Lower leg skin (tissue), 3 donors: Measurements from ENCODE around the gene KATNAL2.

Experiments
- POLR2A ChIP-seq, 2 donors: fragments of 450-650 bp; IDR thresholded peaks; one replicate each; pipeline ENCODE4 v1.6.1; 2016 to 2017; ENCODE audit warnings: antibody characterized with exemption in 2 of 2, mild to moderate bottlenecking in 1 of 2, moderate library complexity in 1 of 2
- TF ChIP-seq, protein P1 (sequence below), 3 donors: fragments of 450-650 bp; IDR thresholded peaks; one replicate each; pipeline ENCODE4 v1.5.1; 2016; ENCODE audit warnings: antibody characterized with exemption in 3 of 3, mild to moderate bottlenecking in 3 of 3, moderate library complexity in 2 of 3

DNA sequence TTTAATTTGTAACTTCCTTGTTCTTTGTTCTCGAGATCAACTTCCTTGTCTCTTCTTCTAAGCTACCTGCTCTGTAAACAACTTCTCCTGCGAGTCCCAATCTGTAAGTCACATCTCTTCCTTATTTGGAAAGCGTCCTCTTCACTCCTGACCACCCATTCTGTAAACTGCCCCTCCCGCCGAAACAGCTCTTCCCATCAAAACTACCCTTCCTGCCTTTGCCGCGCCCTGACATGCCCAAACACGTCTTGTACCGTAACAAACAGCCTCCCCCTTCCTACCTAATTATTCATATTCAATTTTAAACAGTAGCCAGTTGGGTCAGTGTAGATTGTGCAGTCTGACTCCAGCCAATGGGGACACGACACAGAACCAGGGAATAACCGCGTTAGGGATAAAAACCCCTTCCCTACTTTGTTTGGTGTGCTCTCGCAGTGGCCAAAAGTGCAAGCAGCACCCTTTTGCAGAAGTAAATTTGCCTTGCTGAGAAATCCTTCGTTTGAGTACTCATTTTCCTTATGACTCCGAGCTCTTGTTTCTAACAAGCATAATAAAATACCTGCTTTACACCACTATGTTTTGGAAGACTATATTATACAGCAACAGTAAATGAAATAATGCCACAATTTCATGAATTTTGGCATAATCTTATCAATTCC is 39.9 kb upstream of the KATNAL2 start:
- TF ChIP-seq, protein P1, sequence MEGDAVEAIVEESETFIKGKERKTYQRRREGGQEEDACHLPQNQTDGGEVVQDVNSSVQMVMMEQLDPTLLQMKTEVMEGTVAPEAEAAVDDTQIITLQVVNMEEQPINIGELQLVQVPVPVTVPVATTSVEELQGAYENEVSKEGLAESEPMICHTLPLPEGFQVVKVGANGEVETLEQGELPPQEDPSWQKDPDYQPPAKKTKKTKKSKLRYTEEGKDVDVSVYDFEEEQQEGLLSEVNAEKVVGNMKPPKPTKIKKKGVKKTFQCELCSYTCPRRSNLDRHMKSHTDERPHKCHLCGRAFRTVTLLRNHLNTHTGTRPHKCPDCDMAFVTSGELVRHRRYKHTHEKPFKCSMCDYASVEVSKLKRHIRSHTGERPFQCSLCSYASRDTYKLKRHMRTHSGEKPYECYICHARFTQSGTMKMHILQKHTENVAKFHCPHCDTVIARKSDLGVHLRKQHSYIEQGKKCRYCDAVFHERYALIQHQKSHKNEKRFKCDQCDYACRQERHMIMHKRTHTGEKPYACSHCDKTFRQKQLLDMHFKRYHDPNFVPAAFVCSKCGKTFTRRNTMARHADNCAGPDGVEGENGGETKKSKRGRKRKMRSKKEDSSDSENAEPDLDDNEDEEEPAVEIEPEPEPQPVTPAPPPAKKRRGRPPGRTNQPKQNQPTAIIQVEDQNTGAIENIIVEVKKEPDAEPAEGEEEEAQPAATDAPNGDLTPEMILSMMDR (IDR thresholded peaks at IDR 0.05), result no peak
- no peak for TF ChIP-seq POLR2A (IDR thresholded peaks at IDR 0.05)
